GM06990 (cell line): Measurements from ENCODE around the gene SMCO3.

Experiments
- DNase-seq: peaks from one replicate; pipeline ENCODE4 v3.0.0-alpha.2; 2011; ENCODE audit not compliant: insufficient read length; ENCODE audit errors: extremely low read depth
- H3K27me3 ChIP-seq: replicated peaks from 2 replicates; pipeline ENCODE4 v1.6.0; 2011; ENCODE audit warnings: low read length; ENCODE audit not compliant: control insufficient read depth, insufficient read depth
- H3K36me3 ChIP-seq: 2 replicates; pipeline ENCODE4 v1.5.1; 2011; ENCODE audit warnings: low read length; ENCODE audit not compliant: control insufficient read depth, insufficient read depth
- H3K4me3 ChIP-seq: replicated peaks from 2 replicates; pipeline ENCODE4 v1.5.1; 2011; ENCODE audit warnings: low read depth, mild to moderate bottlenecking, control low read depth, low read length
- CTCF ChIP-seq: IDR thresholded peaks from 2 replicates; pipeline ENCODE4 v1.5.1; 2011; ENCODE audit warnings: low read length, control low read depth, mild to moderate bottlenecking, inconsistent platforms; ENCODE audit not compliant: insufficient read depth, poor library complexity, severe bottlenecking

Gene SMCO3

GRCh38 chr12:14836336-14837210, 22.6 kb upstream of the SMCO3 start:
- no peak for DNase-seq
- Histone ChIP-seq H3K36me3 (no peaks in the 10 kb centered on the region), H3K4me3 (no peak overlapping the region), H3K27me3 (no peaks in the 10 kb centered on the region)
- TF ChIP-seq CTCF, result no peak

- Histone ChIP-seq H3K36me3 (no peaks in the 10 kb centered on the region), H3K4me3 (no peak overlapping the region), H3K27me3 (no peaks in the 10 kb centered on the region)
- DNase-seq, result no peak
- no peak for TF ChIP-seq CTCF
These were observed 20.5 kb upstream of the SMCO3 start for GRCh38 chr12:14834509-14834908.

- H3K4me3 ChIP-seq, result no peak overlapping the region
- no peak for TF ChIP-seq CTCF
- H3K36me3 ChIP-seq, result no peaks in the 10 kb centered on the region
- no peaks in the 10 kb centered on the region for H3K27me3 ChIP-seq
- DNase-seq, result no peak
These were observed 20.0 kb upstream of the SMCO3 start for GRCh38 chr12:14833952-14834351.

- TF ChIP-seq CTCF, result no peak
- Histone ChIP-seq H3K4me3 (no peak overlapping the region), H3K27me3 (no peaks in the 10 kb centered on the region), H3K36me3 (no peaks in the 10 kb centered on the region)
- DNase-seq, result no peak
These were observed 19.4 kb upstream of the SMCO3 start for GRCh38 chr12:14833336-14833735.

GRCh38 chr12:14828892-14829291, 14.9 kb upstream of the SMCO3 start:
- Histone ChIP-seq H3K36me3 (no peaks in the 10 kb centered on the region), H3K27me3 (no peaks in the 10 kb centered on the region), H3K4me3 (no peak overlapping the region)
- TF ChIP-seq CTCF, result no peak
- DNase-seq, result no peak

GRCh38 chr12:14827043-14827442, 13.1 kb upstream of the SMCO3 start:
- no peaks in the 10 kb centered on the region for H3K36me3 ChIP-seq
- no peak for TF ChIP-seq CTCF
- no peak overlapping the region for H3K4me3 ChIP-seq
- no peaks in the 10 kb centered on the region for H3K27me3 ChIP-seq
- no peak for DNase-seq
